Measurements from ENCODE around the gene ETV2.

Gene ETV2

DNA sequence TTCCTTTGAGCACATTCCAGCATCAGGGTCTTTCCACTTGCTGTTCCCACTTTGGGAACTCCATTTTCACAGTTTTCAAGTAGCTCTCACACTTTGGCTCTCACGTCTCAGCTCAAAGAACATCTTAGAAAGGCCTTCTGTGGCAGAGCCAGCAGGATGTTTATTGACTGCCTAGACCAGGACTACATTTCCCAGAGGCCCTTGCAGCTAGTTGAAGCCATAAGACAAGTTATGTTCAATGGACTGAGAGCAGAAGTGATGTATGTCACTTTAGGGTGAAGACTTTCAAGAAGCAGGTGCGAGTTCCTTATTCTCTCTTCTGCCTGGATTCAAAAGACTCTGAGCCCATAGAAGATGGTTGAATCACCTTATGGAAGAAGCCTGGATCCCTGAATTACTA, 33.3 kb upstream of the ETV2 start:
- no peak for TF ChIP-seq ZFX (IDR thresholded peaks at IDR 0.05)
- TF ChIP-seq, protein P1, sequence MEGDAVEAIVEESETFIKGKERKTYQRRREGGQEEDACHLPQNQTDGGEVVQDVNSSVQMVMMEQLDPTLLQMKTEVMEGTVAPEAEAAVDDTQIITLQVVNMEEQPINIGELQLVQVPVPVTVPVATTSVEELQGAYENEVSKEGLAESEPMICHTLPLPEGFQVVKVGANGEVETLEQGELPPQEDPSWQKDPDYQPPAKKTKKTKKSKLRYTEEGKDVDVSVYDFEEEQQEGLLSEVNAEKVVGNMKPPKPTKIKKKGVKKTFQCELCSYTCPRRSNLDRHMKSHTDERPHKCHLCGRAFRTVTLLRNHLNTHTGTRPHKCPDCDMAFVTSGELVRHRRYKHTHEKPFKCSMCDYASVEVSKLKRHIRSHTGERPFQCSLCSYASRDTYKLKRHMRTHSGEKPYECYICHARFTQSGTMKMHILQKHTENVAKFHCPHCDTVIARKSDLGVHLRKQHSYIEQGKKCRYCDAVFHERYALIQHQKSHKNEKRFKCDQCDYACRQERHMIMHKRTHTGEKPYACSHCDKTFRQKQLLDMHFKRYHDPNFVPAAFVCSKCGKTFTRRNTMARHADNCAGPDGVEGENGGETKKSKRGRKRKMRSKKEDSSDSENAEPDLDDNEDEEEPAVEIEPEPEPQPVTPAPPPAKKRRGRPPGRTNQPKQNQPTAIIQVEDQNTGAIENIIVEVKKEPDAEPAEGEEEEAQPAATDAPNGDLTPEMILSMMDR (conservative IDR thresholded peaks at IDR 0.05), result no peak
- H3K27ac ChIP-seq, result no peak overlapping the region

DNA sequence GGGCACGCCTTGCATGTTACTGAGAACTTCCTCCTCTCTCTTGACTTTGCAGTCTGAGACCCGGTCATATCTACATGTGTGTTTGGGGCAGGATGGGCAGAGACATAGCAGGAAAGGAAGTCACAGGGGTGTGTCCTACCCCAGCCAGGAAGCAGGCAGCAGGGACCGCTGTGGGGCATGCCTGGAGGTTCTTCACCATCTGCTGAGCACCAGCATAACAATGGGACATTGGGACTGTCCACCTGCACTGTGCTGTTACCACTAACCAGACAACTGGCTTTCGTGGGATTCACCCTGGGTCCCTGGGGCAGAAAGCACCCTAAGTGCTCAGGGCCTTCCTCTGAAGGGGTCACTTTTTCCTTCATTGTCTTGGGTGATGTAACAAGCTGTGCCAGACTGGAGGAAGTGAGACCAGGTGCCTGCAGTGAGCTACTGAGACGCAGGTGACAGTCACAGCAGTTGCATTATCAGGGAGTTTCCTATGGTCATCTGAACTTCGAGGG, 31.6 kb upstream of the ETV2 start:
- TF ChIP-seq ZFX (IDR thresholded peaks at IDR 0.05), result no peak
- TF ChIP-seq, protein P1 (conservative IDR thresholded peaks at IDR 0.05), result no peak
- no peak overlapping the region for H3K27ac ChIP-seq

DNA sequence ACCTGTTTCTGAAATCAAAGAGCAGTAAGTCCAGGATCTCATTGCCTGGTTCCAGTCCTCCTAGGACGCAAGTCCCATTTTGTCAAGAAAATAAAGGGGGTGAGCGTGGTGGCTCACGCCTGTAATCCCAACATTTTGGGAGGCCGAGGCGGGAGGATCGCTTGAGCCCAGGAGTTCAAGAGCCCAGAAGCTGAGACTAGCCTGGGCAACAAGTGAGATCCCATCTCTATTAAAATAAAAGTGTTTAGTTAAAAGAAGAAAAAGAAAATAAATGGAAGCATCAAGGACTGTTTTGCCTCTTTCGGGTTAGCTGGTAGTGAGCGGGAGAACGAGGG, 29.4 kb upstream of the ETV2 start:
- H3K27ac ChIP-seq, result peak overlapping the region; percentile 76; the same call in 1 of the 2 replicates
- TF ChIP-seq ZFX (IDR thresholded peaks at IDR 0.05), result no peak
- TF ChIP-seq, protein P1 (conservative IDR thresholded peaks at IDR 0.05), result no peak

DNA sequence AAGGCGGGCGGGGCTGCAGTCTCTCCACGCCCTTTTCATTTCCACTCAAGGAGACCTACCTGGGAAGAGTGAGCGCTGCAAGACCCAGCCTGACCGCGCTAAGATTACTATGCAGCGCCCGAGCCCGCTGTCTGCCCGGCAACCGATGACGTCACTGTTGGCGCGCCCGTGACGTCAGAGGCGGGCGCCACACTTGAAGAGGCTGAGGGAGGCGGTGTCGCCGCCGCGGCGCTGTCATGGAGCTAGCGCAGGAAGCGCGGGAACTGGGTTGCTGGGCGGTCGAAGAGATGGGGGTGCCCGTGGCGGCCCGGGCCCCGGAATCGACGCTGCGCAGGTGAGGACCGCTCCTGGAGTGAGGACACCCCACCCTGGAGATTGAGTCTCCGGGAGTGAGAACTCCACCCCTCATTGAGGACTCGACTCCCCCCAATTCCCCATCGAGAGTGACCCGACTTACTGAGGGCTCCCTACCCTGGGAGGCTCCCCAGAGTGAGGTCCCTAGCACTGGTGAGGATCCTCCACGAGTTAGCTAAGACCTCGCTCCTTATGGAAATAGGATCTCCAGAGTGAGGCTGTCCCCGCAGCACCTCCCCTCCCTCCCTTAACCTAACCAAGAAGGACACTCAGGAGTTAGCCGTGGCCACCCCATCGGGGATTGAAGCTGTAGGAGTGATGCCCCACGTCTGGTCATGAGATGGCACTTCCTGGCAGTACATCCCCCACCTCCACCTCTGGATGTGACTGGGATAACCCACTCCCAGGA, 28.8 kb upstream of the ETV2 start, which contains the start of gene HAUS5:
Gene HAUS5 (plus strand): TSS at position 177 of the 763 bp plus-strand sequence. CDS start 60 bp downstream, at position 237.
- H3K27ac ChIP-seq, result peak within 1 kb of the TSS; percentile 76
- TF ChIP-seq ZFX (IDR thresholded peaks at IDR 0.05), result no peak
- TF ChIP-seq, protein P1 (conservative IDR thresholded peaks at IDR 0.05), result no peak

DNA sequence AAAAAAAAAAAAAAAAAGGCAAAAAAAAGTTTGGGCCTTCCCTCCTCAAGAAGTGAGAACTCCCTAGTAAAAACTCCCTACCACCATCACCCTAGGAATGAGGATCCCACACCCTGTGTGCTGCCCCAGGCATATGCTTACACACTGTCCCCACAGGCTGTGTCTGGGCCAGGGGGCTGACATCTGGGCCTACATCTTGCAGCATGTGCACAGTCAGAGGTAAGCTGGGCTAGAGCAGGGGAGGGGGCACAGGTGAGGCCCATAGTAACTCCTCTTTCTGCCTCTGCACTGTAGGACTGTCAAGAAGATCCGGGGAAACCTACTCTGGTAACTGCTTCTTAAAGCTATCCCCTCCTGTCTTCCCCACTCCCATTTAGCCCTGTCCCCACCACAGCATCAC, 28.0 kb upstream of the ETV2 start:
- no peak overlapping the region; the same call in 1 of the 2 replicates for H3K27ac ChIP-seq
- no peak for TF ChIP-seq ZFX (IDR thresholded peaks at IDR 0.05)
- TF ChIP-seq, protein P1 (conservative IDR thresholded peaks at IDR 0.05), result no peak

DNA sequence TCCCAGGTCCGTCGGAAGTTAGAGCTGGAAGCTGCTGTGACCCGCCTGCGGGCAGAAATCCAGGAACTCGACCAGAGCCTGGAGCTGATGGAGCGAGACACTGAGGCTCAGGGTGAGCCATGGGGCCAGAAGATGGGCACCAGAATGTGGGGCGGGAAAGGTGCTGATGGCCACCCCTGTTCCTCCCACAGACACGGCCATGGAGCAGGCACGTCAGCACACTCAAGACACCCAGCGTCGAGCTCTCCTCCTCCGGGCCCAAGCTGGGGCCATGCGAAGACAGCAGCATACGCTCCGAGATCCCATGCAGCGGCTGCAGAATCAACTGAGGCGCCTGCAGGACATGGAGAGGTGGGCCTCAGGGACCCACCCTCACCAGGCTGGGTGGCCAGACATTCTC, 26.5 kb upstream of the ETV2 start:
- TF ChIP-seq, protein P1 (conservative IDR thresholded peaks at IDR 0.05), result no peak
- no peak for TF ChIP-seq ZFX (IDR thresholded peaks at IDR 0.05)
- H3K27ac ChIP-seq, result no peak overlapping the region

DNA sequence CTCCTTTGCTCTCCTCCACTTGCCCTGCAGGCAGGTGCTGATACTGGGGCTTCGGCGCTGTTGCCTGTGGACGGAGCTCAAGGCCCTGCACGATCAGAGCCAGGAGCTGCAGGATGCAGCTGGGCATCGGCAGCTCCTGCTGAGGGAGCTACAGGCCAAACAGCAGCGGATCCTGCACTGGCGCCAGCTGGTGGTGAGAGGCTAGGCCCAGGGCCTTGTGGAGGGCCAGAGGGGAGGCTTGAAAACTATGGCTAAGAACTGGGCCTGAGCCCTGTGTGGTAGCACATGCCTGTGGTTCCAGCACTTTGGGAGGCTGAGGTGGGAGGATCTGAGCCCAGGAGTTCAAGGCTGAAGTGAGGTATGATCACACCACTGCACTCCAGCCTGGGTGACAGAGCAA, 22.7 kb upstream of the ETV2 start:
- no peak overlapping the region for H3K27ac ChIP-seq
- TF ChIP-seq, protein P1 (conservative IDR thresholded peaks at IDR 0.05), result no peak
- no peak for TF ChIP-seq ZFX (IDR thresholded peaks at IDR 0.05)
